ENCODE measurements around the gene KIF5C. TPM values are rescaled to one million over a fixed set of nuclear protein-coding genes. Genes with fewer than 3 reads are reported as not detected.

KIF5C gene
- total and polyA plus RNA-seq, 2 experiments from 2014 or later = 45.0 to 49.1 TPM

- no peaks in the 10 kb centered on the region for H3K9me2 ChIP-seq (ENCODE audit: insufficient read depth)
- H2AFZ ChIP-seq = no peak overlapping the region
- no peak overlapping the region for H3K27ac ChIP-seq (ENCODE audit: low read depth)
- Mint-ChIP-seq H3K27me3 (ENCODE audit: insufficient read depth, low read depth, poor library complexity) (peaks cover 9% of the 10 kb centered on the region), H3K27ac (no peak overlapping the region; the same call in 1 of the 2 replicates), H3K4me1 (peaks cover 14% of the 10 kb centered on the region), H3K36me3 (ENCODE audit: low read depth) (no peaks in the 10 kb centered on the region), H3K9me3 (no peaks in the 10 kb centered on the region), H3K4me3 (no peak overlapping the region)
- H4K20me1 ChIP-seq (replicated peaks; ENCODE audit: insufficient read depth) = no peaks in the 10 kb centered on the region
- H3K27me3 ChIP-seq (ENCODE audit: insufficient read depth) = no peaks in the 10 kb centered on the region
- H3F3A ChIP-seq (replicated peaks; ENCODE audit: low read depth) = no peaks in the 10 kb centered on the region
- H3K79me2 ChIP-seq (replicated peaks; ENCODE audit: insufficient read depth) = no peaks in the 10 kb centered on the region
- TF ChIP-seq STAT1 (IDR thresholded peaks at IDR 0.05; ENCODE audit: unreplicated experiment) = no peak
- DNase-seq (ENCODE audit: low spot score) (no peak), ATAC-seq (no peak)
- H3K4me2 ChIP-seq = no peak overlapping the region
- H3K4me1 ChIP-seq (ENCODE audit: insufficient read depth) = 0 out of 2 replicates have a peak, but pooled peaks cover 5% of the 10 kb centered on the region
- no peaks in the 10 kb centered on the region for H3K36me3 ChIP-seq (ENCODE audit: insufficient read depth)
- H3K4me3 ChIP-seq = no peak overlapping the region
These were observed 194.2 kb downstream of the KIF5C start for GRCh38 chr2:149068996-149069888.

- H4K20me1 ChIP-seq (replicated peaks; ENCODE audit: insufficient read depth) = no peaks in the 10 kb centered on the region
- no peak overlapping the region for H3K27ac ChIP-seq (ENCODE audit: low read depth)
- Mint-ChIP-seq H3K27ac (0 out of 2 replicates have a peak overlapping the region, but pooled peaks have one; percentile 67), H3K4me3 (no peak overlapping the region), H3K36me3 (ENCODE audit: low read depth) (no peaks in the 10 kb centered on the region), H3K4me1 (peaks cover 22% of the 10 kb centered on the region), H3K27me3 (ENCODE audit: insufficient read depth, low read depth, poor library complexity) (peaks cover 9% of the 10 kb centered on the region), H3K9me3 (no peaks in the 10 kb centered on the region)
- no peaks in the 10 kb centered on the region for H3K9me2 ChIP-seq (ENCODE audit: insufficient read depth)
- H3F3A ChIP-seq (replicated peaks; ENCODE audit: low read depth) = no peaks in the 10 kb centered on the region
- no peak overlapping the region for H3K4me3 ChIP-seq
- H3K4me1 ChIP-seq (ENCODE audit: insufficient read depth) = peaks cover 11% of the 10 kb centered on the region; the same call in 1 of the 2 replicates
- TF ChIP-seq ZNF462 (CRISPR knock-in tag; IDR thresholded peaks at IDR 0.05) = no peak
- H3K4me2 ChIP-seq = no peak overlapping the region
- peak; percentile 29; the same call in 1 of the 3 replicates for ATAC-seq
- no peak overlapping the region for H2AFZ ChIP-seq
- H3K79me2 ChIP-seq (replicated peaks; ENCODE audit: insufficient read depth) = no peaks in the 10 kb centered on the region
- H3K36me3 ChIP-seq (ENCODE audit: insufficient read depth) = no peaks in the 10 kb centered on the region
- no peaks in the 10 kb centered on the region for H3K27me3 ChIP-seq (ENCODE audit: insufficient read depth)
- DNase-seq (ENCODE audit: low spot score) = no peak
These were observed 195.8 kb downstream of the KIF5C start for GRCh38 chr2:149070681-149071320.

All from GM23338 (cell line).